ENCODE measurements around the gene PPM1H.
A peak's percentile ranks its signal among the peaks of the same experiment; 100 is the strongest.

The PPM1H gene

DNA sequence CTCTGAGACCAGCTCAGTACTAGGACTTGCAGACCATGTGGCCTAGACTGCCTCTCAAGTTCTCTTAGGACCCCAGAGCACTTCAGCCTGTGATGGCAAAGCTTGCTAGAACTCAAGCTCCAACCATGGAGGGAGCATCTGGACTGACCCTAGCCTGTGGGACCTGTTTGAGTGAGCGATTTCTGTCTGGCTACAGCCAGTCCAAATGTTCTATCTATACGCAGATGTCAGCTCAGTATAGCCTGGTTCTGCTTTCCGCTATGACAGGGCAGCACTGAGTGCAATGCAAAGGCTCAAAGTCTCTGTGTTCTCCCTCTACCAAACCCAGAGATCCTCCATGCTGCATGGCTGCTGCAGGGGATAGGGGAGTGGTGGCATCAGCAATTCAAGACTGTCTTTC lies 20.7 kb upstream of the PPM1H start:
- Histone ChIP-seq H3K79me2 (ENCODE audit: low read length) (no peaks in the 10 kb centered on the region), H3K9ac (ENCODE audit: low read length) (no peak overlapping the region), H3K27ac (ENCODE audit: low read length) (no peak overlapping the region), H2AFZ (ENCODE audit: low read depth, low read length) (peak overlapping the region; percentile 64; the same call in 1 of the 2 replicates), H3K27me3 (ENCODE audit: low read depth, low read length) (no peaks in the 10 kb centered on the region), H3K4me2 (ENCODE audit: low read length) (no peak overlapping the region), H3K36me3 (replicated peaks; ENCODE audit: low read depth, low read length) (no peaks in the 10 kb centered on the region), H3K9me3 (ENCODE audit: insufficient read depth, low read length) (no peaks in the 10 kb centered on the region), H4K20me1 (ENCODE audit: insufficient read depth, low read length) (no peaks in the 10 kb centered on the region), H3K4me3 (ENCODE audit: low read length) (no peak overlapping the region), H3K4me1 (ENCODE audit: low read length) (0 out of 2 replicates have a peak, but pooled peaks cover 5% of the 10 kb centered on the region)
- no peak for TF ChIP-seq EZH2phosphoT487 (IDR thresholded peaks at IDR 0.05; ENCODE audit: low read depth)
- TF ChIP-seq, protein P1, sequence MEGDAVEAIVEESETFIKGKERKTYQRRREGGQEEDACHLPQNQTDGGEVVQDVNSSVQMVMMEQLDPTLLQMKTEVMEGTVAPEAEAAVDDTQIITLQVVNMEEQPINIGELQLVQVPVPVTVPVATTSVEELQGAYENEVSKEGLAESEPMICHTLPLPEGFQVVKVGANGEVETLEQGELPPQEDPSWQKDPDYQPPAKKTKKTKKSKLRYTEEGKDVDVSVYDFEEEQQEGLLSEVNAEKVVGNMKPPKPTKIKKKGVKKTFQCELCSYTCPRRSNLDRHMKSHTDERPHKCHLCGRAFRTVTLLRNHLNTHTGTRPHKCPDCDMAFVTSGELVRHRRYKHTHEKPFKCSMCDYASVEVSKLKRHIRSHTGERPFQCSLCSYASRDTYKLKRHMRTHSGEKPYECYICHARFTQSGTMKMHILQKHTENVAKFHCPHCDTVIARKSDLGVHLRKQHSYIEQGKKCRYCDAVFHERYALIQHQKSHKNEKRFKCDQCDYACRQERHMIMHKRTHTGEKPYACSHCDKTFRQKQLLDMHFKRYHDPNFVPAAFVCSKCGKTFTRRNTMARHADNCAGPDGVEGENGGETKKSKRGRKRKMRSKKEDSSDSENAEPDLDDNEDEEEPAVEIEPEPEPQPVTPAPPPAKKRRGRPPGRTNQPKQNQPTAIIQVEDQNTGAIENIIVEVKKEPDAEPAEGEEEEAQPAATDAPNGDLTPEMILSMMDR (IDR thresholded peaks at IDR 0.05; ENCODE audit: low read depth, low read length), result no peak

DNA sequence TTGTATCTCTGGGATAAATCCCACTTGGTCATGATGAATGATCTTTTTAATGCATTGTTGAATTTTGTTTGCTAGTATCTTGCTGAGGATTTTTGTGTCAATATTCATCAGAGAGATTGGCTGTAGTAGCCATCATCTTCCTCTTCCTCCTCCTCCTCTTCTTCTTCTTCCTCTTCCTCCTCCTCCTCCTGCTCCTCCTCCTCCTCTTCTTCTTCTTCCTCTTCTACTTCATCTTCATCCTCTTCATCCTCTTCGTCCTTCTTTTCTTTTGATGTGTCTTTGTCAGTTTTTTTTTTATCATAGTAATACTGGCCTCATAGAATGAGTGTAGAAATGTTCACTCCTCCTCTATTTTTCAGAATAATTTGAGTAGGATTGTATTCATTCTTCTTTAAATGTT lies 15.4 kb upstream of the PPM1H start:
- H3K27ac ChIP-seq (ENCODE audit: low read length), result no peak overlapping the region
- H3K9ac ChIP-seq (ENCODE audit: low read length), result no peak overlapping the region
- H3K79me2 ChIP-seq (ENCODE audit: low read length), result no peaks in the 10 kb centered on the region
- H3K4me3 ChIP-seq (ENCODE audit: low read length), result no peak overlapping the region
- no peaks in the 10 kb centered on the region for H3K27me3 ChIP-seq (ENCODE audit: low read depth, low read length)
- no peak overlapping the region for H2AFZ ChIP-seq (ENCODE audit: low read depth, low read length)
- no peaks in the 10 kb centered on the region for H3K36me3 ChIP-seq (replicated peaks; ENCODE audit: low read depth, low read length)
- no peak for TF ChIP-seq EZH2phosphoT487 (IDR thresholded peaks at IDR 0.05; ENCODE audit: low read depth)
- TF ChIP-seq, protein P1 (IDR thresholded peaks at IDR 0.05; ENCODE audit: low read depth, low read length), result no peak
- no peaks in the 10 kb centered on the region for H4K20me1 ChIP-seq (ENCODE audit: insufficient read depth, low read length)
- no peaks in the 10 kb centered on the region for H3K9me3 ChIP-seq (ENCODE audit: insufficient read depth, low read length)
- H3K4me1 ChIP-seq (ENCODE audit: low read length), result no peaks in the 10 kb centered on the region
- no peak overlapping the region for H3K4me2 ChIP-seq (ENCODE audit: low read length)

- Histone ChIP-seq H3K9ac (ENCODE audit: low read length) (no peak overlapping the region), H3K9me3 (ENCODE audit: insufficient read depth, low read length) (no peaks in the 10 kb centered on the region), H3K27me3 (ENCODE audit: low read depth, low read length) (peaks cover 13% of the 10 kb centered on the region), H3K4me2 (ENCODE audit: low read length) (no peak overlapping the region), H4K20me1 (ENCODE audit: insufficient read depth, low read length) (no peaks in the 10 kb centered on the region), H3K79me2 (ENCODE audit: low read length) (no peaks in the 10 kb centered on the region), H2AFZ (ENCODE audit: low read depth, low read length) (no peak overlapping the region), H3K4me1 (ENCODE audit: low read length) (no peaks in the 10 kb centered on the region), H3K4me3 (ENCODE audit: low read length) (no peak overlapping the region), H3K27ac (ENCODE audit: low read length) (no peak overlapping the region), H3K36me3 (replicated peaks; ENCODE audit: low read depth, low read length) (no peaks in the 10 kb centered on the region)
- TF ChIP-seq, protein P1 (IDR thresholded peaks at IDR 0.05; ENCODE audit: low read depth, low read length), result no peak
- TF ChIP-seq EZH2phosphoT487 (IDR thresholded peaks at IDR 0.05; ENCODE audit: low read depth), result no peak
Observed at GRCh38 chr12:62948123-62948522, 13.2 kb upstream of the PPM1H start.

DNA sequence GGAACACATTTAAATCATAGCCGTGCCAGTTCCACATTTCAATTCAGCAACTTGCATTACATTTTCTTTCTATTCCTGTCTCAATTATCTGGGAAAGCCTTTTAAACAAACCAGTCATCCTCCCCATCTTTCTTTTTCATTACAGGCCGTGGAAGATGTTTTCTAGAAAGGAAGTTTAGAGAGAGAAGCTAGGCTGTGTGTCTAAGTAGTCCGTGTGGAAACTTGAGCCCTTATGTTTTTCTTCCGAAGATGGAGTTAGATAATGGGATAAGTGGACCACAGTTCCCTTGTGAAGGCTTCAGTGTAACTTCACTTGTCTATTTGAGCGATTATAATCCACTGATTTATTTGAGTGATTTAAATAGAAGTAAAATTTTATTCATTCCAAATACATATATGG lies 12.4 kb upstream of the PPM1H start:
- no peak overlapping the region for H3K4me3 ChIP-seq (ENCODE audit: low read length)
- H3K9ac ChIP-seq (ENCODE audit: low read length), result no peak overlapping the region
- H3K36me3 ChIP-seq (replicated peaks; ENCODE audit: low read depth, low read length), result no peaks in the 10 kb centered on the region
- H4K20me1 ChIP-seq (ENCODE audit: insufficient read depth, low read length), result no peaks in the 10 kb centered on the region
- no peaks in the 10 kb centered on the region for H3K79me2 ChIP-seq (ENCODE audit: low read length)
- H3K4me2 ChIP-seq (ENCODE audit: low read length), result no peak overlapping the region
- no peak for TF ChIP-seq EZH2phosphoT487 (IDR thresholded peaks at IDR 0.05; ENCODE audit: low read depth)
- TF ChIP-seq, protein P1 (IDR thresholded peaks at IDR 0.05; ENCODE audit: low read depth, low read length), result no peak
- no peak overlapping the region for H2AFZ ChIP-seq (ENCODE audit: low read depth, low read length)
- no peaks in the 10 kb centered on the region for H3K9me3 ChIP-seq (ENCODE audit: insufficient read depth, low read length)
- H3K27me3 ChIP-seq (ENCODE audit: low read depth, low read length), result peaks cover 13% of the 10 kb centered on the region
- no peak overlapping the region for H3K27ac ChIP-seq (ENCODE audit: low read length)
- no peaks in the 10 kb centered on the region; the same call in 1 of the 2 replicates for H3K4me1 ChIP-seq (ENCODE audit: low read length)

Data from OCI-LY3 (cell line).